ENCODE measurements around the gene THEM4. TPM values are rescaled to one million over a fixed set of nuclear protein-coding genes. Genes with fewer than 3 reads are reported as not detected.

Gene THEM4
- total RNA-seq, 1 experiment from 2014 or later, result 41.4 TPM

GRCh38 chr1:151854658-151855057 is 54.7 kb downstream of the THEM4 start:
- BruUV-seq (replicated peaks), result no TSS peak
- Histone ChIP-seq H3K36me3 (ENCODE audit: low read depth) (no peaks in the 10 kb centered on the region), H3K27ac (no peak overlapping the region), H3K79me2 (ENCODE audit: low read depth) (no peaks in the 10 kb centered on the region), H2AFZ (no peak overlapping the region), H3K9me2 (ENCODE audit: insufficient read depth) (no peaks in the 10 kb centered on the region), H3K27me3 (ENCODE audit: insufficient read depth, low read depth) (no peaks in the 10 kb centered on the region), H3F3A (ENCODE audit: insufficient read depth, low read depth) (no peaks in the 10 kb centered on the region), H3K9me3 (ENCODE audit: insufficient read depth, low read depth) (no peaks in the 10 kb centered on the region), H3K4me1 (replicated peaks; ENCODE audit: insufficient read depth) (no peaks in the 10 kb centered on the region), H3K4me2 (no peak overlapping the region), H4K20me1 (ENCODE audit: insufficient read depth) (no peaks in the 10 kb centered on the region), H3K4me3 (no peak overlapping the region)
- POLR2A ChIA-PET (ENCODE audit: unreplicated experiment), result no interaction called here
- TF ChIP-seq CTCF (conservative IDR thresholded peaks at IDR 0.05) (no peak), EZH2 (IDR thresholded peaks at IDR 0.05; ENCODE audit: low read depth) (no peak)
- no peak for DNase-seq
- CTCF ChIA-PET, result interaction anchor here (1.3 kb wide), 1 partner anchor 27 kb away, joined by 10 read pairs; no protein-coding TSS in a partner anchor
- intact Hi-C loops (cut with micrococcal nuclease; ENCODE audit: unreplicated experiment), result no loop called here

- no peak within 1 kb of the TSS for H2AFZ ChIP-seq
- H3K4me1 ChIP-seq (replicated peaks; ENCODE audit: insufficient read depth), result no peaks in the 10 kb centered on the region
- H3K27me3 ChIP-seq (ENCODE audit: insufficient read depth, low read depth), result no peaks in the 10 kb centered on the region
- no peak for TF ChIP-seq CTCF (conservative IDR thresholded peaks at IDR 0.05)
- TF ChIP-seq EZH2 (IDR thresholded peaks at IDR 0.05; ENCODE audit: low read depth), result no peak
- H3K9me2 ChIP-seq (ENCODE audit: insufficient read depth), result no peaks in the 10 kb centered on the region
- ChIA-PET CTCF (interaction anchor here (1.3 kb wide), 1 partner anchor 28 kb away, joined by 10 read pairs; no protein-coding TSS in a partner anchor), POLR2A (ENCODE audit: unreplicated experiment) (interaction anchor here (0.6 kb wide), 1 partner anchor 8 kb away, joined by 4 read pairs; no protein-coding TSS in a partner anchor)
- H3K9me3 ChIP-seq (ENCODE audit: insufficient read depth, low read depth), result no peaks in the 10 kb centered on the region
- no peak for DNase-seq
- H3K36me3 ChIP-seq (ENCODE audit: low read depth), result no peaks in the 10 kb centered on the region
- H3F3A ChIP-seq (ENCODE audit: insufficient read depth, low read depth), result no peaks in the 10 kb centered on the region
- BruUV-seq (replicated peaks), result no TSS peak
- H3K27ac ChIP-seq, result no peak within 1 kb of the TSS
- no peaks in the 10 kb centered on the region for H3K79me2 ChIP-seq (ENCODE audit: low read depth)
- intact Hi-C loops (cut with micrococcal nuclease; ENCODE audit: unreplicated experiment), result no loop called here
- no peaks in the 10 kb centered on the region for H4K20me1 ChIP-seq (ENCODE audit: insufficient read depth)
- no peak within 1 kb of the TSS for H3K4me2 ChIP-seq
- no peak within 1 kb of the TSS for H3K4me3 ChIP-seq
Observed at GRCh38 chr1:151853411-151853943, 55.8 kb downstream of the THEM4 start, which contains the start of gene THEM5. Gene THEM5 (minus strand): TSS chr1:151853712. CDS start chr1:151853565, 147 bp downstream.

GRCh38 chr1:151852733-151853132 is 56.6 kb downstream of the THEM4 start:
- no peak overlapping the region for H3K27ac ChIP-seq
- no peaks in the 10 kb centered on the region for H4K20me1 ChIP-seq (ENCODE audit: insufficient read depth)
- intact Hi-C loops (cut with micrococcal nuclease; ENCODE audit: unreplicated experiment), result no loop called here
- no peaks in the 10 kb centered on the region for H3F3A ChIP-seq (ENCODE audit: insufficient read depth, low read depth)
- no peak for DNase-seq
- no peaks in the 10 kb centered on the region for H3K9me2 ChIP-seq (ENCODE audit: insufficient read depth)
- no peaks in the 10 kb centered on the region for H3K27me3 ChIP-seq (ENCODE audit: insufficient read depth, low read depth)
- no peaks in the 10 kb centered on the region for H3K9me3 ChIP-seq (ENCODE audit: insufficient read depth, low read depth)
- CTCF ChIA-PET, result no interaction called here
- no TSS peak for BruUV-seq (replicated peaks)
- TF ChIP-seq CTCF (conservative IDR thresholded peaks at IDR 0.05), result no peak
- TF ChIP-seq EZH2 (IDR thresholded peaks at IDR 0.05; ENCODE audit: low read depth), result no peak
- H3K36me3 ChIP-seq (ENCODE audit: low read depth), result no peaks in the 10 kb centered on the region
- POLR2A ChIA-PET (ENCODE audit: unreplicated experiment), result no interaction called here
- H3K4me2 ChIP-seq, result no peak overlapping the region
- no peak overlapping the region for H3K4me3 ChIP-seq
- H3K79me2 ChIP-seq (ENCODE audit: low read depth), result no peaks in the 10 kb centered on the region
- H2AFZ ChIP-seq, result no peak overlapping the region
- H3K4me1 ChIP-seq (replicated peaks; ENCODE audit: insufficient read depth), result no peaks in the 10 kb centered on the region
